Astrocyte (in vitro differentiated cells and primary cell): ENCODE data around the gene PPP1R12C. TPM values are rescaled to one million over a fixed set of nuclear protein-coding genes. Genes with fewer than 3 reads are reported as not detected.

Source experiments
- DNase-seq: peaks from one replicate; pipeline ENCODE4 v3.0.0-alpha.2; 2010; ENCODE audit warnings: low read depth
- FAIRE-seq: peaks from 2 replicates; lab custom pipeline; 2011; peaks lifted over from hg19 to GRCh38; lab: Jason Lieb, UNC
- H2AFZ ChIP-seq: 2 replicates; pipeline ENCODE4 v1.6.0; 2012; ENCODE audit warnings: low read depth, low read length, inconsistent platforms
- H3K27ac ChIP-seq: 2 replicates; pipeline ENCODE4 v1.5.1; 2011; ENCODE audit warnings: low read depth, low read length, inconsistent platforms
- H3K27me3 ChIP-seq: 2 replicates; pipeline ENCODE4 v1.6.0; 2011; ENCODE audit warnings: low read length, inconsistent platforms; ENCODE audit not compliant: insufficient read depth
- H3K36me3 ChIP-seq: 2 replicates; pipeline ENCODE4 v1.5.1; 2011; ENCODE audit warnings: low read length, inconsistent platforms; ENCODE audit not compliant: insufficient read depth
- H3K4me1 ChIP-seq: 2 replicates; pipeline ENCODE4 v1.5.1; 2011; ENCODE audit warnings: low read length, inconsistent platforms; ENCODE audit not compliant: insufficient read depth
- H3K4me2 ChIP-seq: 2 replicates; pipeline ENCODE4 v1.6.0; 2012; ENCODE audit warnings: low read length, inconsistent platforms
- H3K4me3 ChIP-seq: 2 replicates; pipeline ENCODE4 v1.5.1; 2011; ENCODE audit warnings: low read depth, mild to moderate bottlenecking, low read length, inconsistent platforms; ENCODE audit not compliant: insufficient read depth
- H3K79me2 ChIP-seq: 2 replicates; pipeline ENCODE4 v1.6.0; 2012; ENCODE audit warnings: mild to moderate bottlenecking, low read length, inconsistent platforms; ENCODE audit not compliant: insufficient read depth
- H3K9ac ChIP-seq: 2 replicates; pipeline ENCODE4 v1.6.0; 2012; ENCODE audit warnings: mild to moderate bottlenecking, low read length, inconsistent platforms
- H3K9me3 ChIP-seq: 2 replicates; pipeline ENCODE4 v1.5.1; 2012; ENCODE audit warnings: low read depth, mild to moderate bottlenecking, low read length, inconsistent platforms; ENCODE audit not compliant: insufficient read depth
- H4K20me1 ChIP-seq: 2 replicates; pipeline ENCODE4 v1.6.0; 2012; ENCODE audit warnings: low read length, inconsistent platforms; ENCODE audit not compliant: insufficient read depth
- H3K27ac Mint-ChIP-seq: one replicate; pipeline ENCODE4 v1.8.0; 2021; ENCODE audit warnings: mild to moderate bottlenecking, mixed read lengths; ENCODE audit not compliant: unreplicated experiment
- H3K27me3 Mint-ChIP-seq: one replicate; pipeline ENCODE4 v1.8.0; 2021; ENCODE audit warnings: low read depth, mixed read lengths; ENCODE audit not compliant: unreplicated experiment
- H3K36me3 Mint-ChIP-seq: one replicate; pipeline ENCODE4 v1.8.0; 2021; ENCODE audit warnings: low read depth, mixed read lengths; ENCODE audit not compliant: unreplicated experiment
- H3K4me1 Mint-ChIP-seq: one replicate; pipeline ENCODE4 v1.8.0; 2021; ENCODE audit warnings: low read depth, mixed read lengths; ENCODE audit not compliant: unreplicated experiment
- H3K4me3 Mint-ChIP-seq: one replicate; pipeline ENCODE4 v1.8.0; 2021; ENCODE audit warnings: mild to moderate bottlenecking, moderate library complexity, mixed read lengths; ENCODE audit not compliant: unreplicated experiment
- H3K9me3 Mint-ChIP-seq: one replicate; pipeline ENCODE4 v1.8.0; 2021; ENCODE audit warnings: mild to moderate bottlenecking, mixed read lengths; ENCODE audit not compliant: unreplicated experiment
- CTCF ChIP-seq: IDR thresholded peaks from 2 replicates; pipeline ENCODE4 v1.5.1; 2011; ENCODE audit warnings: low read depth, mild to moderate bottlenecking, inconsistent platforms, low read length, moderate library complexity; ENCODE audit not compliant: insufficient read depth
- EZH2 ChIP-seq: IDR thresholded peaks from 2 replicates; pipeline ENCODE4 v1.6.1; 2012; ENCODE audit warnings: mild to moderate bottlenecking, low read length, inconsistent platforms; ENCODE audit not compliant: insufficient read depth
- total RNA-seq: library from RNA; stranded (reverse); gene quantifications from 2 replicates; pipeline ENCODE4 v1.2.1, GENCODE V29; 2021

PPP1R12C gene
- total RNA-seq, 1 donor from 2014 or later: 86.2 TPM

DNA sequence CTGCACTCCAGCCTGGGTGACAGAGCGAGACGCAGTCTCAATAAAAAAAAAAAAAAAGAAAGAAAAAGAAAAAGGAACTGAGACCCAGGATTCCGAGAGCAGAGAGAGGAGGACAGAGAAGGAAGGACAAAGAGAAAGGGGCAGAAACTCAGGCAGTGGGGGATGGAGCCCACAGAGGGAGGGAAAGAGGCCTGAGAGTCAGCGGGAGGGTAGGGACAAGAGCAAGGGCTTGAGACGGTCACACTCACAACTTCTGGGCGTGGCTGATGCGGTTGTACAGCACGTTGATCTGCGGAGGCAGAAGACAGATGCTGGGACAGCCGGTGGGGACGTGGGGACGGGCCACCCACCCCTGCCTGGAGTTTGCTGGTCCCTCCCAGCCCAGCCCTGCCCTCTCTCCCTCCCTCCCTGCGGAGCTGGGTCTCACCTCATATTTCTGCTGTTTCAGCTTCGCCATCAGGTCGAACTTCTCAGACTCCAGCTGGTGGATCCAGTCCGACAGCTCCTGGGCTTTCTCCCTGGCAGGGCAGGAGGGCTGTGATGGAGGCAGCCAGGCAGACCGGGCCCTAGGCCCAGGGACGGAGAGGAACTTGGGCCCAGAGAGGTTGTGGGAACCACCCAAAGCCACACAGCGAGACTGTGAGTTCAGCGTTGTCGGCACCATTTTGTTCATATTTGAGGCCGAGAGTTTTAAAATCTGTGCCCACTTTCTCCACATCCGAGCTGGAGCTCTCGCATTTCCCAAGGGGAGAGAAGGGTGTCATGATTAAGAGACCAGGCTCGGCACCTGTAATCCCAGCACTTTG lies 16.4 kb upstream of the PPP1R12C start:
- no peak overlapping the region for H3K27ac ChIP-seq
- TF ChIP-seq EZH2 (no peak), CTCF (no peak)
- Mint-ChIP-seq H3K4me1 (no peaks in the 10 kb centered on the region), H3K36me3 (no peaks in the 10 kb centered on the region), H3K4me3 (no peak overlapping the region), H3K9me3 (no peaks in the 10 kb centered on the region), H3K27me3 (peaks cover 16% of the 10 kb centered on the region), H3K27ac (no peak overlapping the region)
- H3K9me3 ChIP-seq: no peaks in the 10 kb centered on the region
- H3K4me1 ChIP-seq: no peaks in the 10 kb centered on the region
- H3K4me3 ChIP-seq: no peak overlapping the region
- DNase-seq (no peak), FAIRE-seq (no peak)
- H4K20me1 ChIP-seq: no peaks in the 10 kb centered on the region
- no peaks in the 10 kb centered on the region for H3K36me3 ChIP-seq
- no peak overlapping the region for H3K9ac ChIP-seq
- no peak overlapping the region for H2AFZ ChIP-seq
- H3K27me3 ChIP-seq: peaks cover 3% of the 10 kb centered on the region
- no peak overlapping the region for H3K4me2 ChIP-seq
- no peaks in the 10 kb centered on the region for H3K79me2 ChIP-seq

DNA sequence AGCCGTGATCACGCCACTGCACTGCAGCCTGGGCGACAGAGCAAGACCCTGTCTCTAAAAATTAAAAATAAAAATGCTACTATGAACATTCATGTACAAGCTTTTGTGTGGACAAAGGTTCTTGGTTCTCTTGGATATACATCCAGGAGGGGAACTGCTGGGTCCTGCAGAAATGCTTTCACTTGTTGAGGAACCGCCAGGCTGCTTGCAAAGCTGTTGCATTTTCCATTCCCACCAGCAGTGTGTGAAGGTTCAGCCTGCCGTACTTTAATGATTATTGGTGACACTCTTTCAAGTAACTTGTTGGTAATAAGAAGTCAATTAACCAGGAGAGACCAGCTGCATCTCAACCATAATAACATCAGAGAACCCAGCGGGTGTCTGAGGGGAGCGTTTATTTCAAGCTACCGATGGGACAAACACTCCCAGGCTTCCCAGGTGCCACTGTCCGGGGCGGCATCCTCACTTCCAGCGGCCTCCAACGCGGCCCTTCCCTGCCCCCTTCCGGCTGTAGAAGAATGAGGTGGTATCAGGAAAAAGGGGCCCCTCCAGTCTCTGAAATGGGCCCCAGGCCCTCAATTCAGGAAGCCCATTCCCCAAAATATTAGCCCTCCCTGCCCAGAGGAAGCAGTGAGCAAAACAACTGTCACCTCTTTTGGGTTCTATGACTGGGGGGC lies 15.2 kb upstream of the PPP1R12C start:
- H3K4me3 Mint-ChIP-seq: no peak overlapping the region
- FAIRE-seq: no peak
- H3K27me3 ChIP-seq: peaks cover 3% of the 10 kb centered on the region
- H3K27me3 Mint-ChIP-seq: peaks cover 15% of the 10 kb centered on the region
- H3K79me2 ChIP-seq: no peaks in the 10 kb centered on the region
- H3K27ac Mint-ChIP-seq: no peak overlapping the region
- no peaks in the 10 kb centered on the region for H3K4me1 Mint-ChIP-seq
- TF ChIP-seq CTCF: no peak
- no peak for TF ChIP-seq EZH2
- H3K4me2 ChIP-seq: no peak overlapping the region
- no peak overlapping the region for H3K27ac ChIP-seq
- no peaks in the 10 kb centered on the region for H4K20me1 ChIP-seq
- H3K36me3 ChIP-seq: no peaks in the 10 kb centered on the region
- H3K9me3 Mint-ChIP-seq: no peaks in the 10 kb centered on the region
- H2AFZ ChIP-seq: no peak overlapping the region
- H3K9me3 ChIP-seq: no peaks in the 10 kb centered on the region
- no peak overlapping the region for H3K4me3 ChIP-seq
- H3K4me1 ChIP-seq: no peaks in the 10 kb centered on the region
- no peak overlapping the region for H3K9ac ChIP-seq
- no peak for DNase-seq
- no peaks in the 10 kb centered on the region for H3K36me3 Mint-ChIP-seq
